ENCODE measurements around the gene PCCA.
"Not testable (repeated sequence)": the region's sequence is repeated elsewhere in the genome, so short reads cannot be mapped to it uniquely, and the experiment has no call there.

The PCCA gene

DNA sequence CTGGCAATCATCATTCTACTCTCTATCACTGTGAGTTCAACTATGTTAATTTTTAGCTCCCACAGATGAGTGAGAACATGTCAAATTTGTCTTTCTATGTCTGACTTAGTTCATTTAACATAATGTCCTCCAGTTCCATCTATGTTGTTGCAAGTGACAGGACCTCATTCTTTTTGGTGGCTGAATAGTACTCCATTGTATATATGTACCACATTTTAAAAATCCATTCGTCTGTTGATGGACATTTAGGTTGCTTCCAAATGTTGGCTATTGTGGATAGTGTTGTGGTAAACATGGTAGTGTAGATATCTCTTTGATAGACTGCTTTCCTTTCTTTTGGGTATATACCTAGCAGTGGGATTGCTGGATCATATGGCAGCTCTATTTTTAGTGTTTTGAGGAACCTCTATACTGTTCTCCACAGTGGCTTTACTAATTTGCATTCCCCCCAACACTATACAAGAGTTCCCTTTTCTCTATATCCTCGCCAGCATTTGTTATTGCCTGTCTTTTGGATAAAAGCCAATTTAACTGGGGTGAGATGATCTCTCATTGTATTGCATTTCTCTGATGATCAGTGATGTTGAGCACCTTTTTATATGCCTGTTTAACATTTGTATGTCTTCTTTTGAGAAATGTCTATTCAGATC is 124.1 kb downstream of the PCCA start:
- no peak for DNase-seq (ENCODE audit: low spot score)
- in situ Hi-C loops (cut with MboI; ENCODE audit: low pct_unique_long_range_greater_than_20kb, low sequenced_read_pairs, unreplicated experiment) = no loop called here
- TF ChIP-seq, protein P1, sequence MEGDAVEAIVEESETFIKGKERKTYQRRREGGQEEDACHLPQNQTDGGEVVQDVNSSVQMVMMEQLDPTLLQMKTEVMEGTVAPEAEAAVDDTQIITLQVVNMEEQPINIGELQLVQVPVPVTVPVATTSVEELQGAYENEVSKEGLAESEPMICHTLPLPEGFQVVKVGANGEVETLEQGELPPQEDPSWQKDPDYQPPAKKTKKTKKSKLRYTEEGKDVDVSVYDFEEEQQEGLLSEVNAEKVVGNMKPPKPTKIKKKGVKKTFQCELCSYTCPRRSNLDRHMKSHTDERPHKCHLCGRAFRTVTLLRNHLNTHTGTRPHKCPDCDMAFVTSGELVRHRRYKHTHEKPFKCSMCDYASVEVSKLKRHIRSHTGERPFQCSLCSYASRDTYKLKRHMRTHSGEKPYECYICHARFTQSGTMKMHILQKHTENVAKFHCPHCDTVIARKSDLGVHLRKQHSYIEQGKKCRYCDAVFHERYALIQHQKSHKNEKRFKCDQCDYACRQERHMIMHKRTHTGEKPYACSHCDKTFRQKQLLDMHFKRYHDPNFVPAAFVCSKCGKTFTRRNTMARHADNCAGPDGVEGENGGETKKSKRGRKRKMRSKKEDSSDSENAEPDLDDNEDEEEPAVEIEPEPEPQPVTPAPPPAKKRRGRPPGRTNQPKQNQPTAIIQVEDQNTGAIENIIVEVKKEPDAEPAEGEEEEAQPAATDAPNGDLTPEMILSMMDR (IDR thresholded peaks at IDR 0.05; ENCODE audit: extremely low read depth, insufficient read depth, missing control alignments) = no peak

GRCh38 chr13:100213576-100213975 is 124.7 kb downstream of the PCCA start:
- DNase-seq (ENCODE audit: low spot score) = no peak
- in situ Hi-C loops (cut with MboI; ENCODE audit: low pct_unique_long_range_greater_than_20kb, low sequenced_read_pairs, unreplicated experiment) = no loop called here
- TF ChIP-seq, protein P1 (IDR thresholded peaks at IDR 0.05; ENCODE audit: extremely low read depth, insufficient read depth, missing control alignments) = no peak

DNA sequence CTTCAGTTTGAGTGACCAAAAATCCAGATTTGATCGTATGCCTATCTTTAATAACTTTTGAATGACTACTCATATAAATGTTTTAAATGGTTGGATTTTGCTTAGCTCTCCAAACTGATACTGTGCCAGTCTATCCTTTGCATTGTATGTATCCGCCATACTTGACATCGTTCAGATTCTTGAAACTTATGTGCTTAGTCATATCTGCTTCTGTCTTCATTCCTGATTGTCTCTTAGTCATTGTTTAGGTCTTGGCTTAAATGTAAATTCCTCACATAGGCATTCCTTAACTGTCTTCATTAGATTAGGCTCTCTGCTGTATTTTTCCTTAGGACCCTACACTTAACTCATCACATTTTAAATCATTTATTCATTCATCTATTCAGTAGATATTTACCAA is 126.0 kb downstream of the PCCA start:
- no peak for DNase-seq (ENCODE audit: low spot score)
- in situ Hi-C loops (cut with MboI; ENCODE audit: low pct_unique_long_range_greater_than_20kb, low sequenced_read_pairs, unreplicated experiment) = no loop called here
- TF ChIP-seq, protein P1 (IDR thresholded peaks at IDR 0.05; ENCODE audit: extremely low read depth, insufficient read depth, missing control alignments) = no peak

DNA sequence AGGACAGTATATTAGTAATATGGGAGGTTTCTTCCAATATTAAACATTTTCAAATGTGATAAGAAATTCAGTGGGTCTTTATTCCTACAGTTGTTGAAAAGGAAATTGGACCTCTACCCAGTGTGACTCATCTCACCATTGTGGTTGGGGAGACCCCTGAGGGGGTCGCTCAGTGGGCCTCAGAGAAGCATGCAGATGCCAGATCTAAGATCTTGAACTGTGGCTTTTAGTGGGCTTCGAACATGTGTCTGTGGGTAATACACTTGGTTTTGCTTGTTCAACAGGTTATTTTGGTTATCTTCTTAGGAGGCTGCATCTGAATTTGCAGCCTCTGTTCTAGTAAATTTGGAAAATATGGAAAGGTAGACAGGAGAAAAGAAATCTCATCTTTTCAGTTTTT is 132.3 kb downstream of the PCCA start:
- in situ Hi-C loops (cut with MboI; ENCODE audit: low pct_unique_long_range_greater_than_20kb, low sequenced_read_pairs, unreplicated experiment) = no loop called here
- DNase-seq (ENCODE audit: low spot score) = no peak
- TF ChIP-seq, protein P1 (IDR thresholded peaks at IDR 0.05; ENCODE audit: extremely low read depth, insufficient read depth, missing control alignments) = no peak

- in situ Hi-C loops (cut with MboI; ENCODE audit: low pct_unique_long_range_greater_than_20kb, low sequenced_read_pairs, unreplicated experiment) = not testable (repeated sequence)
These were observed 135.2 kb downstream of the PCCA start for GRCh38 chr13:100223966-100224530.

GRCh38 chr13:100229603-100230002 is 140.7 kb downstream of the PCCA start:
- DNase-seq (ENCODE audit: low spot score) = no peak
- in situ Hi-C loops (cut with MboI; ENCODE audit: low pct_unique_long_range_greater_than_20kb, low sequenced_read_pairs, unreplicated experiment) = loop anchor here (25.0 kb wide), 3 partner anchors 242 to 567 kb away; partner anchors contain the start of gene ZIC2
- TF ChIP-seq, protein P1 (IDR thresholded peaks at IDR 0.05; ENCODE audit: extremely low read depth, insufficient read depth, missing control alignments) = no peak

More at GRCh38 chr13:100223966-100224530, 135.2 kb downstream of the PCCA start:
- DNase-seq (ENCODE audit: low spot score) = not testable (repeated sequence)

- DNase-seq (ENCODE audit: low spot score) = no peak
- TF ChIP-seq, protein P1 (IDR thresholded peaks at IDR 0.05; ENCODE audit: extremely low read depth, insufficient read depth, missing control alignments) = no peak
- in situ Hi-C loops (cut with MboI; ENCODE audit: low pct_unique_long_range_greater_than_20kb, low sequenced_read_pairs, unreplicated experiment) = loop anchor here (25.0 kb wide), 3 partner anchors 243 to 568 kb away; partner anchors contain the start of gene ZIC2
These were observed 141.9 kb downstream of the PCCA start for GRCh38 chr13:100230769-100231149.
